Gastrocnemius medialis (tissue), 4 donors: Measurements from ENCODE around the gene KHDRBS2. TPM values are rescaled to one million over a fixed set of nuclear protein-coding genes. Genes with fewer than 3 reads are reported as not detected.

Experiments used
- ATAC-seq, 2 donors: fragments of 150-250 bp; one replicate each; pipeline ENCODE4 v1.9.1; 2016
- DNase-seq, 2 donors: peaks; one replicate each; pipeline ENCODE4 v3.0.0-alpha.2; 2019
- H3K27ac ChIP-seq, 4 donors: fragments of 200-600 bp; sonication (generic); 1 replicate in 1 of 4; 2 replicates in 3 of 4; pipeline ENCODE4 v1.5.1; 2016 to 2018; ENCODE audit warnings: mild to moderate bottlenecking in 2 of 4, moderate library complexity in 1 of 4
- H3K27me3 ChIP-seq, 3 donors: fragments of 200-600 bp; sonication (generic) in 2 of 3; 1 replicate in 1 of 3; 2 replicates in 2 of 3; pipeline versions ENCODE4 v1.5.1 to v1.6.0; 2016 to 2019; ENCODE audit warnings: mild to moderate bottlenecking in 1 of 3, moderate library complexity in 1 of 3
- H3K36me3 ChIP-seq, 2 donors: fragments of 200-600 bp; sonication (generic) in 1 of 2; one replicate each; pipeline ENCODE4 v1.5.1; 2017 to 2018
- H3K4me1 ChIP-seq, 2 donors: fragments of 200-600 bp; sonication (generic) in 1 of 2; one replicate each; pipeline ENCODE4 v1.5.1; 2016 to 2017; ENCODE audit warnings: mild to moderate bottlenecking in 2 of 2
- H3K4me3 ChIP-seq, 4 donors: fragments of 200-600 bp; sonication (generic) in 3 of 4; 1 replicate in 1 of 4; 2 replicates in 3 of 4; pipeline ENCODE4 v1.5.1; 2016 to 2019; ENCODE audit warnings: mild to moderate bottlenecking in 2 of 4
- H3K9me3 ChIP-seq, 3 donors: fragments of 200-600 bp; sonication (generic) in 2 of 3; 1 replicate in 1 of 3; 2 replicates in 2 of 3; pipeline ENCODE4 v1.5.1; 2016 to 2019
- POLR2A ChIP-seq, 2 donors: fragments of 450-650 bp; IDR thresholded peaks; one replicate each; pipeline ENCODE4 v1.6.1; 2017; ENCODE audit warnings: antibody characterized with exemption in 2 of 2, mild to moderate bottlenecking in 2 of 2, moderate library complexity in 2 of 2
- in situ Hi-C, 4 donors: fragments of 200-750 bp; cut with MboI; loops; one replicate each; pipeline versions ENCODE4 v1.15.0 to v1.8.0; 2017; ENCODE audit warnings: low sequenced_read_pairs in 4 of 4
- intact Hi-C: fragments of 100-400 bp; cut with DNase I; formaldehyde crosslinking; loops from one replicate; pipeline ENCODE4 v1.15.1; 2023; ENCODE audit warnings: low total_unique reads
- total RNA-seq, 4 donors: library from RNA; depleted of rRNA; stranded (reverse); fragments of >200 nt; gene quantifications; one replicate each; pipeline versions ENCODE4 v1.1.0 to v1.2.3, GENCODE V29; 2016
- TF ChIP-seq, protein P1 (sequence below), 5 experiments: fragments of 450-650 bp in 3 of 5; fragments of 200-600 bp in 2 of 5; sonication (generic) in 2 of 5; IDR thresholded peaks in 4 of 5; conservative IDR thresholded peaks in 1 of 5; 1 replicate in 4 of 5; 2 replicates in 1 of 5; pipeline ENCODE4 v1.5.1; 2016 to 2019; ENCODE audit warnings: antibody characterized with exemption in 5 of 5, mild to moderate bottlenecking in 3 of 5, moderate library complexity in 3 of 5

Gene KHDRBS2
- total RNA-seq, 4 donors from 2014 or later: 0.44 TPM; not detected in 3

DNA sequence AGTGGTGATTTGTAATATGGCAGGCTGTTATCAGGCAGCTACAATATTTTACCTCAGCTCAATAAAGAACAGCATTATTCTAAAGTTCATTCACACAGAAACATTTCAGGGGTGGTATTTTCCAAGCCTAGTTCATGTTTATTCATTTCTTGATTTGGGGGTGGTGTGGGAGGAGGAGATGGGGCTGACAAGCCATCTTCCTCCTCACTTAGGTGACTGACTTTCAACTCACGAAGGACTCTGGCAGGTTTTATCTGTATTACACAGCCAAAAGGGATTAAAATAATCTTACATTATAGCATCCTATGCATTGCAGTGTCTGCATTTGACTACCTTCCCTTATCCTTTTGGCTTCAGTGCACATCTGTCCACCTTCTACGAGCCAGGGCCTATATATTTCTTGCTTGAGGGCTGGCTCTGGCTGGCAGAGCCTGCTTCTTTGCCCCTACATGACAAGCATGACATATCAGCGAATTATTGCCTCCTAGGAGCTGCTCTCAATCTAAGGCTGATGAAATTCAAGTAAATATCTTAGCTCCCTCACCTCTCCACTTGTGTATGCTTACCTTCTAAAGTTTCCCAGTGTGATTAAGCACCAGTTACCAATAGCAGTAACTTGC lies 20.0 kb downstream of the KHDRBS2 start:
- intact Hi-C loops: no loop called here
- H3K36me3 ChIP-seq: no peaks in the 10 kb centered on the region
- TF ChIP-seq POLR2A (IDR thresholded peaks at IDR 0.05): no peak
- TF ChIP-seq, protein P1, sequence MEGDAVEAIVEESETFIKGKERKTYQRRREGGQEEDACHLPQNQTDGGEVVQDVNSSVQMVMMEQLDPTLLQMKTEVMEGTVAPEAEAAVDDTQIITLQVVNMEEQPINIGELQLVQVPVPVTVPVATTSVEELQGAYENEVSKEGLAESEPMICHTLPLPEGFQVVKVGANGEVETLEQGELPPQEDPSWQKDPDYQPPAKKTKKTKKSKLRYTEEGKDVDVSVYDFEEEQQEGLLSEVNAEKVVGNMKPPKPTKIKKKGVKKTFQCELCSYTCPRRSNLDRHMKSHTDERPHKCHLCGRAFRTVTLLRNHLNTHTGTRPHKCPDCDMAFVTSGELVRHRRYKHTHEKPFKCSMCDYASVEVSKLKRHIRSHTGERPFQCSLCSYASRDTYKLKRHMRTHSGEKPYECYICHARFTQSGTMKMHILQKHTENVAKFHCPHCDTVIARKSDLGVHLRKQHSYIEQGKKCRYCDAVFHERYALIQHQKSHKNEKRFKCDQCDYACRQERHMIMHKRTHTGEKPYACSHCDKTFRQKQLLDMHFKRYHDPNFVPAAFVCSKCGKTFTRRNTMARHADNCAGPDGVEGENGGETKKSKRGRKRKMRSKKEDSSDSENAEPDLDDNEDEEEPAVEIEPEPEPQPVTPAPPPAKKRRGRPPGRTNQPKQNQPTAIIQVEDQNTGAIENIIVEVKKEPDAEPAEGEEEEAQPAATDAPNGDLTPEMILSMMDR (IDR thresholded peaks at IDR 0.05 in 4 of 5, conservative IDR thresholded peaks at IDR 0.05 in 1 of 5): no peak
- H3K27ac ChIP-seq: no peak overlapping the region
- no peaks in the 10 kb centered on the region for H3K27me3 ChIP-seq
- no peak for DNase-seq
- H3K9me3 ChIP-seq: no peaks in the 10 kb centered on the region
- H3K4me3 ChIP-seq: no peak overlapping the region
- H3K4me1 ChIP-seq: no peaks in the 10 kb centered on the region
- no peak for ATAC-seq
- in situ Hi-C loops: no loop called here

DNA sequence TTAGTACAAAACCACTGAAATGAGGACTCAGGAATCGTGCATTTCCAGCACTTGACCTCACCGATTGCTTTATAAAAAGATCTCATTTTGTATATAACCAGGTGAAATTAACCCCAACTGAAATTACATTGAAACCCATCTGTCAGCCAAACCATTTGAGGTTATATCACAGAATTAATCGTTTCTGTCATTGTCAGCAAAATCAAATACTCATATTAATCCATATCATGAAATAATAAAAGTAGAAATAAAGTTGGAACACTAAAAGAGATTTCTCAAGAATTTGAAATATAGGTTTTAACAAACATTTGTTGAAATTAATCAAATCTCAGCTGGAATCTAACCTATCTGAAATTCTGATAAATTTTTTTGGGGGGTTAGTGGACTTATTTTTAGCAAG lies 23.7 kb downstream of the KHDRBS2 start:
- no peak for TF ChIP-seq POLR2A (IDR thresholded peaks at IDR 0.05)
- TF ChIP-seq, protein P1 (IDR thresholded peaks at IDR 0.05 in 4 of 5, conservative IDR thresholded peaks at IDR 0.05 in 1 of 5): no peak
- no peaks in the 10 kb centered on the region for H3K9me3 ChIP-seq
- no peaks in the 10 kb centered on the region for H3K27me3 ChIP-seq
- DNase-seq (no peak), ATAC-seq (no peak)
- no peaks in the 10 kb centered on the region for H3K4me1 ChIP-seq
- intact Hi-C loops (no loop called here), in situ Hi-C loops (no loop called here)
- no peak overlapping the region for H3K27ac ChIP-seq
- no peak overlapping the region for H3K4me3 ChIP-seq
- no peaks in the 10 kb centered on the region for H3K36me3 ChIP-seq

DNA sequence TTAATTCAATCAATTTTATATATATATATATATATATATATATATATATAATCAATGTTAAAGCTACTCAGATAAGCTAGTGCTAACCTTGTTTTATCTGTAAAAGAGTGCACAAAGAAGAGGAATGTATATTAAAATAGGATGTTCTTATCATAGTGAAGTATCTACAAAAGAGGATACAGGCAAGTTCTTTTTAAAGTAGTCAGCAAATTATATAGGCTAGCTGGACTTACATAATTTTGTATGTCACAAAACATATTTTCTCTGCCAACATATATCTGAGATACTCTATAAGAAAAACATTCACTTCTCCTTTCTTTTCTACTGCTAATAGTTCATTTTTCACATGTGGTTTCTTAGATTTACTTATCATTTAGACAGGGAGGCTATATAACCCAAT lies 39.9 kb downstream of the KHDRBS2 start:
- DNase-seq (no peak), ATAC-seq (no peak)
- Histone ChIP-seq H3K27me3 (no peaks in the 10 kb centered on the region), H3K9me3 (no peaks in the 10 kb centered on the region), H3K4me3 (no peak overlapping the region), H3K4me1 (no peaks in the 10 kb centered on the region), H3K27ac (no peak overlapping the region), H3K36me3 (no peaks in the 10 kb centered on the region)
- in situ Hi-C loops: no loop called here
- TF ChIP-seq, protein P1 (IDR thresholded peaks at IDR 0.05 in 4 of 5, conservative IDR thresholded peaks at IDR 0.05 in 1 of 5): no peak
- no peak for TF ChIP-seq POLR2A (IDR thresholded peaks at IDR 0.05)
- intact Hi-C loops: no loop called here

DNA sequence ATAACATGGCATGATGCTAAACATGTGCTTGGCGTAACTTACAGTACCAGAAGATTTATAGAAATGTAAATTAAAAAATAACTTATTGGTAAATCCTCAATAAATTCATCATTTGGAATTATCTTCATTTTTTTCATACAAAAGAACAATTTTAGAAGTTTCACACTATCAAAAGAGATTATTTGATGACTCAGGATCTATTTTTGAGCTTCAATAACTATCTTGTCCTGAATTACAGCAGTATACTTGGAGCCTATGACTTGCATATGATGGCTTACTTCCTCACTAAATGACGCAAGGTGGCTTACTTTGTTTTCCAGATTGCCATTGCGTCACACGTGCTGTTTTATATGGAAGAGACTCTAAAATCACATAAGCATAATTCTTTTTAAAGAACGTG lies 49.2 kb downstream of the KHDRBS2 start:
- in situ Hi-C loops (no loop called here), intact Hi-C loops (no loop called here)
- no peak for ATAC-seq

More for the DNA sequence above, 49.2 kb downstream of the KHDRBS2 start:
- Histone ChIP-seq H3K27me3 (no peaks in the 10 kb centered on the region), H3K36me3 (no peaks in the 10 kb centered on the region), H3K9me3 (no peaks in the 10 kb centered on the region), H3K4me3 (no peak overlapping the region), H3K27ac (no peak overlapping the region), H3K4me1 (no peaks in the 10 kb centered on the region)
- DNase-seq: no peak
- TF ChIP-seq POLR2A (IDR thresholded peaks at IDR 0.05): no peak
- TF ChIP-seq, protein P1 (IDR thresholded peaks at IDR 0.05 in 4 of 5, conservative IDR thresholded peaks at IDR 0.05 in 1 of 5): no peak
